Activated B cell treated with CpG ODN at 0.5 μM for 24 hours (primary cell): Measurements from ENCODE around the gene KCNA2. TPM values are rescaled to one million over a fixed set of nuclear protein-coding genes. Genes with fewer than 3 reads are reported as not detected.
A peak's percentile ranks its signal among the peaks of the same experiment; 100 is the strongest.

Experiments used
- ATAC-seq: fragments of 200-7000 bp; cut with Tn5 transposase; one replicate; pipeline ENCODE4 v1.10.0; 2021; ENCODE audit warnings: low read depth, mild to moderate bottlenecking, moderate library complexity
- CTCF ChIA-PET: fragments of 350-600 bp; sonication (Branson Sonifier 250); formaldehyde crosslinking; loops from one replicate; lab custom pipeline; 2021; ENCODE audit warnings: antibody characterized with exemption; lab: Charles Lee
- POLR2A ChIA-PET: fragments of 350-600 bp; sonication (Branson Sonifier 250); formaldehyde crosslinking; loops from one replicate; lab custom pipeline; 2021; ENCODE audit warnings: antibody characterized with exemption; lab: Charles Lee
- DNase-seq: peaks from one replicate; pipeline ENCODE4 v3.0.0; 2022
- H3K27ac Mint-ChIP-seq: one replicate; pipeline ENCODE4 v1.8.0; 2020; ENCODE audit warnings: mixed read lengths
- H3K27me3 Mint-ChIP-seq: one replicate; pipeline ENCODE4 v1.8.0; 2021; ENCODE audit warnings: mixed read lengths
- H3K36me3 Mint-ChIP-seq: one replicate; pipeline ENCODE4 v1.8.0; 2021; ENCODE audit warnings: low read depth, mixed read lengths
- H3K4me1 Mint-ChIP-seq: one replicate; pipeline ENCODE4 v1.8.0; 2021; ENCODE audit warnings: mixed read lengths
- H3K4me3 Mint-ChIP-seq: one replicate; pipeline ENCODE4 v1.8.0; 2020; ENCODE audit warnings: mild to moderate bottlenecking, mixed read lengths
- H3K9me3 Mint-ChIP-seq: one replicate; pipeline ENCODE4 v1.8.0; 2020; ENCODE audit warnings: mixed read lengths
- CTCF ChIP-seq: fragments of 200-600 bp; IDR thresholded peaks from one replicate; pipeline ENCODE4 v1.8.0; 2022; ENCODE audit warnings: antibody characterized with exemption, mild to moderate bottlenecking
- intact Hi-C: fragments of 100-400 bp; cut with micrococcal nuclease; formaldehyde crosslinking; loops from one replicate; pipeline ENCODE4 v1.15.1; 2024
- total RNA-seq: library from RNA; stranded (reverse); gene quantifications from 2 replicates; pipeline ENCODE4 v1.2.3, GENCODE V29; 2022

Gene KCNA2
- total RNA-seq, 1 donor from 2014 or later, result 0.13 TPM

DNA sequence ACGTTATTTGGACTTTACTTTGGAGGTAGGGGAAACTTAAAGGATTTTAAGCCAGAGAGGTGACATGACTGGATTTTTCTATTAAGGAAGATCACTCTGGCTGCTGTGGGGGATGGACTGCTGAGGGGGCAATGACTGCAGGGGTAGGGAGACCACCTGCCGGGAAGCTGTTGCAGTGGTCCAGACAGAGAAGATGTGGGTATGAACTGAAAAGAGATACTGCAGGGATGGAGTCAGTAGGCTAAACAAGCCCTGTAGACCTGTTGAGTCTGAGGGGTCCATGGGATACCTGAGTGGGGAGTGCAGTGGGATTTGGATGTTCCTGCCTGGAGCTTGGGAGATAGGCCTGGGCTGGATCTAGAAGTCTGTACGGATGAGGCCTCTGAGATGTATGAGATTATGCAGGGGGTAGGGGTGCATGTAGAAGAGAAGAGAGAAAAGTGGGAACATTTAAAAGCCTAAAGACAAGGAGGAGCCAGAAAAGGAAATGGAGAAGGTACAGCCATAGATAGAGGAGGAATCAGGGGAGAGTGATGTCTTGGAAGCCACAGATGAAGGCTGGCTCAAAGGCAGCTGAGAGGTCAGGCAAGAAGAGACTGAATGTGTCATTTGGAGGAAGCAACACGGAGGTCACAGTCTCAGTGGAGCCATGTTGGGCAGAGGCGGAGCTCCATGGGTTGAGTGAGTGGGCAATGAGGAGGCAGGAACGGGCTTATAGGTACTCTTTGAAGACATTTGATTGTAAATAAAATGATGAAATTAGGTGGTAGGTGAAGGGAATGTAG, 25.9 kb upstream of the KCNA2 start:
- peaks cover 52% of the 10 kb centered on the region for H3K4me1 Mint-ChIP-seq
- ChIA-PET CTCF (interaction anchor here (1.2 to 7.2 kb wide), 7 partner anchors 12 to 150 kb away, joined by 5 to 110 read pairs (median 6); no protein-coding TSS in a partner anchor), POLR2A (interaction anchor here (0.8 to 1.9 kb wide), 4 partner anchors 12 to 134 kb away, joined by 3 to 10 read pairs (median 4); partner anchors contain the start of gene KCNA3)
- intact Hi-C loops, result loop anchor here (1.0 to 5.0 kb wide), 5 partner anchors 13 to 715 kb away; no protein-coding TSS in a partner anchor
- no peak overlapping the region for H3K4me3 Mint-ChIP-seq
- H3K36me3 Mint-ChIP-seq, result no peaks in the 10 kb centered on the region
- H3K9me3 Mint-ChIP-seq, result no peaks in the 10 kb centered on the region
- no peak for TF ChIP-seq CTCF
- no peak overlapping the region for H3K27ac Mint-ChIP-seq
- no peaks in the 10 kb centered on the region for H3K27me3 Mint-ChIP-seq
- no peak for ATAC-seq
- no peak for DNase-seq

DNA sequence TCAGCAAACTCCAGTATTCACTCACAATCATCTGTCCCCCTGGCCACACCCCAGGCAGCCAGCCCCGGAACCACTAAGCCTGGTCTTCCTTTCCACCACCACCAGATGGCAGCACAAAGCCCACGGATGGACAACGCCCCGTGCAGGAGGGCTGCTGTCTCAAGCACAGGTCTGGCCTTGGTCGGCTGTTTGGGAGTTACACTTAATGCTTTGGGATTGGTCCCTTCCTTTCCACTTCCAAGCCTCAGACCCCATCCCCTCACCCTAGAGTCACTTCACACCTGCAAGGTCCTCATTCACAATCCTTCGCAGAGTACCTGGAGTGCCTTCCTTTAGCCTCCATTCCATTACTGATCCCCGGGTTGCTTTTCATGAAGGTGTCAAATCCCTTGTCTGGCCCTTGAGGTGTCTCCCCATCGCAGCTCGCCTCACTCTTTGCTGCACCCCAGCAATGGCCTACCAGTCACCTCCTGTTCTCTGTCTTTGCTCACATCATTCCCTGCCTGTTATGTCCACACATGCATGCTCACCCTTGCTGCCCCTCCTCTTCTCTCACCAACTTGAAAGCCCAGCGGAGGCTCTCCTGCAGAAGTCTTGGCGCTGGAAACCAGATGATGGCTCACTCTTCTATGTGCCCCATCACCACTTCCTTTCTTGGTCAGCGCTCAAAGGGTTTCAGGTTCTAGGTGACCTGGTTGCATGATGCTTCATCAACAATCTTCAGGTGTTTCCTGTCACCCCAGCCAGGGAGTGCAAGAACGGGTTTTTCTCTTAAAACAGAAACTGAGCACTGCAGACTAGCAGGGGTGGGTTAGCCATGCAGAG, 24.9 kb upstream of the KCNA2 start:
- POLR2A ChIA-PET, result interaction anchor here (1.5 to 1.9 kb wide), 3 partner anchors 11 to 135 kb away, joined by 3 to 10 read pairs (median 6); partner anchors contain the start of gene KCNA3
- Mint-ChIP-seq H3K4me3 (no peak overlapping the region), H3K36me3 (no peaks in the 10 kb centered on the region), H3K4me1 (peaks cover 46% of the 10 kb centered on the region), H3K27ac (no peak overlapping the region), H3K9me3 (no peaks in the 10 kb centered on the region), H3K27me3 (no peaks in the 10 kb centered on the region)
- DNase-seq (peak; percentile 72), ATAC-seq (peak; percentile 73)
- CTCF ChIA-PET, result interaction anchor here (0.9 to 7.2 kb wide), 9 partner anchors 8 to 151 kb away, joined by 3 to 110 read pairs (median 6); no protein-coding TSS in a partner anchor
- peak; percentile 82 for TF ChIP-seq CTCF
- intact Hi-C loops, result loop anchor here (1.0 to 5.0 kb wide), 9 partner anchors 12 to 716 kb away; partner anchors contain the start of gene KCNA3

GRCh38 chr1:110628323-110629105, 22.4 kb upstream of the KCNA2 start:
- DNase-seq (no peak), ATAC-seq (no peak)
- Mint-ChIP-seq H3K9me3 (no peaks in the 10 kb centered on the region), H3K4me3 (no peak overlapping the region), H3K4me1 (peaks cover 21% of the 10 kb centered on the region), H3K27ac (peak overlapping the region; percentile 30), H3K27me3 (no peaks in the 10 kb centered on the region), H3K36me3 (no peaks in the 10 kb centered on the region)
- TF ChIP-seq CTCF, result no peak
- ChIA-PET POLR2A (interaction anchor here (0.9 kb wide), 1 partner anchor 9 kb away, joined by 3 read pairs; no protein-coding TSS in a partner anchor), CTCF (interaction anchor here (1.0 to 7.2 kb wide), 7 partner anchors 9 to 706 kb away, joined by 3 to 110 read pairs (median 3); no protein-coding TSS in a partner anchor)
- intact Hi-C loops, result no loop called here

- DNase-seq (no peak), ATAC-seq (no peak)
- ChIA-PET POLR2A (no interaction called here), CTCF (interaction anchor here (1.0 to 7.2 kb wide), 3 partner anchors 8 to 154 kb away, joined by 3 to 110 read pairs (median 42); no protein-coding TSS in a partner anchor)
- Mint-ChIP-seq H3K4me1 (peaks cover 14% of the 10 kb centered on the region), H3K9me3 (no peaks in the 10 kb centered on the region), H3K27me3 (no peaks in the 10 kb centered on the region), H3K4me3 (no peak overlapping the region), H3K36me3 (no peaks in the 10 kb centered on the region), H3K27ac (peak overlapping the region; percentile 30)
- TF ChIP-seq CTCF, result no peak
- intact Hi-C loops, result no loop called here
Measured at GRCh38 chr1:110627764-110628163, 21.6 kb upstream of the KCNA2 start.
